GM19372 (cell line): ENCODE results near the gene WFS1.
A peak's percentile ranks its signal among the peaks of the same experiment; 100 is the strongest.

Experiments
- ATAC-seq: cut with Tn5 transposase; IDR thresholded peaks from one replicate; pipeline ENCODE4 v1.9.1; 2021; ENCODE audit warnings: mild to moderate bottlenecking, low read depth, moderate library complexity; ENCODE audit not compliant: unreplicated experiment

WFS1 gene, protein sequence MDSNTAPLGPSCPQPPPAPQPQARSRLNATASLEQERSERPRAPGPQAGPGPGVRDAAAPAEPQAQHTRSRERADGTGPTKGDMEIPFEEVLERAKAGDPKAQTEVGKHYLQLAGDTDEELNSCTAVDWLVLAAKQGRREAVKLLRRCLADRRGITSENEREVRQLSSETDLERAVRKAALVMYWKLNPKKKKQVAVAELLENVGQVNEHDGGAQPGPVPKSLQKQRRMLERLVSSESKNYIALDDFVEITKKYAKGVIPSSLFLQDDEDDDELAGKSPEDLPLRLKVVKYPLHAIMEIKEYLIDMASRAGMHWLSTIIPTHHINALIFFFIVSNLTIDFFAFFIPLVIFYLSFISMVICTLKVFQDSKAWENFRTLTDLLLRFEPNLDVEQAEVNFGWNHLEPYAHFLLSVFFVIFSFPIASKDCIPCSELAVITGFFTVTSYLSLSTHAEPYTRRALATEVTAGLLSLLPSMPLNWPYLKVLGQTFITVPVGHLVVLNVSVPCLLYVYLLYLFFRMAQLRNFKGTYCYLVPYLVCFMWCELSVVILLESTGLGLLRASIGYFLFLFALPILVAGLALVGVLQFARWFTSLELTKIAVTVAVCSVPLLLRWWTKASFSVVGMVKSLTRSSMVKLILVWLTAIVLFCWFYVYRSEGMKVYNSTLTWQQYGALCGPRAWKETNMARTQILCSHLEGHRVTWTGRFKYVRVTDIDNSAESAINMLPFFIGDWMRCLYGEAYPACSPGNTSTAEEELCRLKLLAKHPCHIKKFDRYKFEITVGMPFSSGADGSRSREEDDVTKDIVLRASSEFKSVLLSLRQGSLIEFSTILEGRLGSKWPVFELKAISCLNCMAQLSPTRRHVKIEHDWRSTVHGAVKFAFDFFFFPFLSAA

DNA sequence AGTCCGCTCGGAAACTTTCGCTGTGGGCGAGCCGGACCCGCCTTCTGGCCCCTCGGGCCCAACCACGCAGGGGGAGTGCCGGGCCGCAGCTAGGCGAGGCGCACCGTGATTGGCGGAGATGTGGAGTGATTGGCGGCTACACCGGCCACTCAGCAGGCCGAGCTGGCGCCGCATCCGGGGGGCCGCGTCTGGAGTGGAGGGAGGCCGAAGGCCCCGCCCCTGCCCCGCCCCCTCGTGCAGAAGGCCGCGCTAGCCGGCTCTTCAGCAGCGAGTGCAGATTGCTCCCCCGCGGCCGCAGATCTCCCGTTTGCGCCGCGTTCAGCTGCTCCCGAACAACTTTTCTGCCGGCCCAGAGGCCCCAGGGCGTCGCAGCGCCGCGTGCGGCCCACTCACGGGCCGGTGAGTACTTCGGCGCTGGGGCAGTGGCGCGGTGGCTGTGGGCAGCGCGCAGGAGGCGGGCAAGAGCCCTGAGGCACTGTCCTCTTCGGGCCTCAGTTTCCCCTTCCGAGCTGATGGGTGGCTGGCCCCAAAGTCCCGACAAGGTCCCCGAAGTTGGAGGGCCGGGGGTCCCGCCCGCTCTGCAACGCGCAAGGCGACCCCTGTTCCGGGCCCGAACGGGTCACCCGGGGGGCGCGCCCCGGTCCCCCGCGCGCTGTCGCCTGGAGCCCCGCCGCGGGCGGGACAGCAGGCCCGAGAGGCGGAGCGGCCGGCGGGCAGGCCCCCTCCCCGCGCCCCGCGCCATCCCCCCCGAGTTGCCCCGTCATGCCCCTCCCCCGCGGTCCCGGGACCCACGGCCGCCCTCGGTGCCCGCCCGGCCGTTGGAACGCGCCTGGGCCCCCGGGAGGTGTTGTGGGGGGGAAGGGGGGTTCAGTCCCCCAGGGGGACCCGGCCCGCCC is at the start of gene WFS1:
WFS1 (plus strand) TSS at position 235 of the 896 bp plus-strand sequence. CDS start 7,606 bp downstream, outside the sequence.
- ATAC-seq, result peak; percentile 100

- ATAC-seq, result no peak
Measured at GRCh38 chr4:6221301-6221850, 48.3 kb upstream of the WFS1 start.

- no peak for ATAC-seq
Measured at GRCh38 chr4:6221851-6222760, 47.5 kb upstream of the WFS1 start.

DNA sequence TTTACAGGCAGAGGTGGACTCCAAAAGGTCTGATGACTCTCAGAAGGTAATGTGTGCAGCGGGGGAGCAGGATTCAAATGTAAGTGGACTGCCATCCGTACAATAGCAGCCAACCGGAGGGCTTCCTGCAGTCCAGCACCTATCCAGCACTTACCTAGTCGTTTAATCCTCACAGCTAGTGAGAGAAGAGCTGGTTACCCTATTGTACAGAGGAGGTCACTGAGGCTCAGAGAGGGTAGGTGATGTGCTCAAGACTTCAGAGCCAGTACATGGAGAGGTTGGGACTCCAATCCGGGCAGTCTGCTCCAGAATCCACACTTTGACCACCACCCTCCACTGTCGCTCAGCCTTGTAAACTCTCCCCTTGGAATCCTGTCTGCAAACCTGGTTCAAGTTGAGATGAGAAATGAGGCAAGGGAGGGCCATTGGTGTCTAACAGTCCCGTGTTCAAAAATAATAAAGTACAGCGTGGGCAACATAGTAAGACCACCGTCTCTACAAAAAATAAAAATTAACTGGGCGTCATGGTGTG is 46.8 kb upstream of the WFS1 start:
- no peak for ATAC-seq

GRCh38 chr4:6224735-6225134 is 44.9 kb upstream of the WFS1 start:
- no peak for ATAC-seq

- ATAC-seq, result no peak
Measured at GRCh38 chr4:6225469-6225868, 44.2 kb upstream of the WFS1 start.

DNA sequence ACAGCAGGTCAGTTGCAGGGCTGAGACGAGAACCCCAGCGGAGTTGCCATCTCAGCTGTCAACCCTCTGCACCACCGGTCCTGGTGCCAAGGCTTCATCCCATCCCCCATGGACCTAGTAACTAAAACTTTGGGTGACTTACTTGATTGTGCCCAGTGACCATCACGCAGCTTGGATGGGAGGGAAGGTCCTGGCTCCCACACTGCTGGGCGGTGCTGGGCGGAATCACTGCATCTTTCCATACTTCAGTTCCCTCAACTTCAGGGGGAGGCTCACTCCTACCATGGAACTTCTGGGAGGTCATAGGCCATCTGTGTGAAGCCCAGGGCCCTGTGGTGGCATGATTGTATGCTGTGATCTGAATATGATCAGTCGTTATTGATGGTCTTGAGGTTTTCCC is 43.1 kb upstream of the WFS1 start:
- ATAC-seq, result no peak

DNA sequence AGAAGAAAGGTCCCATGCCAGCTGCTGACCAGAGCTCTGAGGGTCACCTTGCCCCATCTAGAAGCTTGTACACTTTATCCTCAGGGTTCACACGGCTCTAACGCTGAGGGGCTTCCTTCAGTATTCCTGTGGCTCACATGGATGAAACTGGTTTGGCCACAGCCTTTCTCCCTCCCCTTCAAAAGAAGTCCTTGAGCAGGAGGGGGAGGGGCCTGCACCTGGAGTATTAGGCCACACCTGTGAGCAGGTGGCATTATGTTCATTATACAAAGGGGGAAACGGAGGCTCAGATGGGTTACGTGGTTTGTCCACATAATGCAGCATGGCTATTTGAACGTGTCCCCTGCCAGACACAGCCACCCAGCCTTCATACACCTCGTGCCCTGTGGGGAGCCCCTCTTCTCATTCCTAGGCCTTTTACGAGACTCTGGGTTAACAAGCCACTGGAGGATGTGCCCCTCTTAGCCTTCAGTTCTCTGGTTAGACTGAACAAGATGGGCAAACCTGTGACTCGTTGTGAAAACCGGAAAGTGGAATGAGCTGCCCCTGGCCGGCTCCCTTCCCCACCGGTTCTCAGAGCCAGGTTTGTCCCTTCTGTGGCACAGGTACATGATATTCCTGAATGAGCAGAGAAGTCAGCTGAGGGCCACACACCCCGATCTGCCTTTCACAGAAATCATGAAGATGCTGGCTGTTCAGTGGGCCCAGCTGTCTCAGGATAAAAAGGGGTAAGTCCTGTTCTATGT is 42.1 kb upstream of the WFS1 start:
- no peak for ATAC-seq

GRCh38 chr4:6228158-6229067 is 41.2 kb upstream of the WFS1 start:
- no peak for ATAC-seq

DNA sequence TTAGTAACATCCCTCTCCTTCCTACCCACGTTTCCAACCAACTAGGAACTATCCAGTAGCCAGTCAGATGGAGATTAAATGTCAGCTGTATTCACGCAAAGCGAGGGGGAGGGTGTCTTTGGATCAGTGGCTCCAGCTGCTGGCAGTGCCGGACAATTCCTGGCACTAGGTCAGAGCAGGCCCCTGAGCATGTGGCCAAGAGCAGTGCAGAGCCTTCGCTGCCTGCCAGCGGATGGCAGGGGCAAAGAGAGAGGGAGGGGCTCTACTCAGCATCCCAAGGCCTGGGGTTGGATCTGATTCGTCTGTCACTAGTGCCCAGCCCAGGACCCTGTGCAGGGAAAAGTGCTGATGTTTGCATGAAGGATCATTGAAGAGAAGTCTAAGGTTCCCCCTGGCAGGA is 40.6 kb upstream of the WFS1 start:
- no peak for ATAC-seq

- ATAC-seq, result no peak
Measured at GRCh38 chr4:6229671-6230501, 39.8 kb upstream of the WFS1 start.

- ATAC-seq, result no peak
Measured at GRCh38 chr4:6230502-6230785, 39.2 kb upstream of the WFS1 start.

DNA sequence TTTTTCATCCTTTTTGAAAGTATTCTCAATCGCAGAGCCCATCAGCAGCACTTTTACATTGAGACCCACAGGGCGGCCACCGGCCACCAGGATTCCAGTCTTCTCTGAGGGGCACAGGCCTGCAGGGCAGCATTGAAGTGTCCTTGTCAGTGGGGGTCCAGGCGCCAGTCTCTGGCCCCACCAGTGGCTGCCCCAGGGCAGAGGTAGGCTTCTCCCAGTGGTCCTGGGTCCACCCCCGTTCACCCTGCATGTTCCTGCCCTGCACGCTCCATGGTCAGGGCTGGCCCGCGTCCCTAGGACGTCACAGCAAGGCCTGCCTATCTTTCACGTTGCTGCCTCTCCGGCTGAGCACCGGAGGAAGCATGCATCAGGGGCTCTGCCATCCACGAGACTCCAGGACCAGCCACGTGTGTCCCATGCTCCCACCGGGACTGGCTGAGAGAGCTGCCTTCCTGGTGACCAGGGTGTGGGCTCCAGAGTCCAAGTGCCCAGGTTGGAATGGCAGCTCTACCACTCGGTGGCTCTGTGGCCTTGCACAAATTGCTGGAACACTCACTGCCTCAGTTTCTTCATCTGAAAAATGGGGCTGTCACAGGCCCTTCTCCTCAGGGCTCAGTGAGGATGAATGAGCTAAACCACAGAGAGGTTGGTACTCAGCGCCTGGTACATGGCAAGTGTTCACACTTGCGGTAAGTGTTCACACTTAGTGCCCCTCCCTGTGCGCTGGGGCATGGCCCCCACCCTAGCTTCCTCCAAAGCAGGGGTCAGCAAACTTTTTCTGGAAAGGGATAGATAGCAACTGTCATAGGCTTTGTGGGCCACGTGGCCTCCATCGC is 38.6 kb upstream of the WFS1 start:
- ATAC-seq, result no peak

DNA sequence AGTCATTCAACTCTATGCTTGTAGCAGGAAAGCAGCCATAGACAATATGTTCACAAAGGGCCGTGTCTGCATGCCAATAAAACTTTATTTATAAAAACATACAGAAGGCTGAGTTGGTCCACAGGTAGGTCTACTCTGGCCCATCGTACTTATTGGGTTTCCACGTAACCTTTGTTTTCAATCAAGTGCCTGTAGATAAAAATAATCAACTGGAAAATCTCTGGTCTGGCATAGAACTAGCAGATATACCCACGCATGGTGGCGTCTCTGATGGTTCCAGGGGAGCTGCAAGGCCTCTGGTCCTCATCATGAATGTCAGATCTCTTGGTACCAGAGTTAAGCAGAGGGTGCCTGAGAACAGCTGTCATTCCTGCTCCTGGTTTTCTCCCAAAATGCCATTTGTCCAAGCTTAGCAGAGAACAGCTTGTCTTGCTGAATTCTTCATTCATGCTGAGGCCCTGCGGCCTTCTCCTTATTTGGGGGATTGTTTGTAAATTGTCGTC is 37.9 kb upstream of the WFS1 start:
- ATAC-seq, result no peak
